HTERT RPE-1 (cell line): ENCODE results near the gene ZIC2.

Experiments
- in situ Hi-C: fragments of 300-500 bp; cut with MboI; formaldehyde crosslinking; loops from 4 replicates; pipeline ENCODE4 v1.14.3; 2020; ENCODE audit warnings: low sequenced_read_pairs

Gene ZIC2

GRCh38 chr13:99974296-99974938 lies 7.2 kb upstream of the ZIC2 start:
- in situ Hi-C loops, result no loop called here

- in situ Hi-C loops, result no loop called here
Observed at GRCh38 chr13:99974939-99975561, 6.5 kb upstream of the ZIC2 start.

GRCh38 chr13:99975626-99976025 lies 6.0 kb upstream of the ZIC2 start:
- in situ Hi-C loops, result no loop called here

GRCh38 chr13:99976575-99976974 lies 5.0 kb upstream of the ZIC2 start:
- in situ Hi-C loops, result no loop called here

- in situ Hi-C loops, result no loop called here
Observed at GRCh38 chr13:99977334-99977911, 4.2 kb upstream of the ZIC2 start.

GRCh38 chr13:99977912-99978798 lies 3.4 kb upstream of the ZIC2 start:
- in situ Hi-C loops, result no loop called here

- in situ Hi-C loops, result no loop called here
Observed at GRCh38 chr13:99978799-99979452, 2.7 kb upstream of the ZIC2 start.

GRCh38 chr13:99979453-99980200 lies 2.0 kb upstream of the ZIC2 start:
- in situ Hi-C loops, result no loop called here

GRCh38 chr13:99980201-99980823 lies 1.3 kb upstream of the ZIC2 start:
- in situ Hi-C loops, result no loop called here

GRCh38 chr13:99980824-99981734 lies 505 bp upstream of the ZIC2 start:
- in situ Hi-C loops, result no loop called here

GRCh38 chr13:99982036-99982730 lies 599 bp downstream of the ZIC2 start:
- in situ Hi-C loops, result no loop called here

- in situ Hi-C loops, result no loop called here
Observed at GRCh38 chr13:99982731-99983498, 1.3 kb downstream of the ZIC2 start.

GRCh38 chr13:99983499-99984401 lies 2.2 kb downstream of the ZIC2 start:
- in situ Hi-C loops, result no loop called here

- in situ Hi-C loops, result no loop called here
Observed at GRCh38 chr13:99984461-99985240, 3.1 kb downstream of the ZIC2 start.

GRCh38 chr13:99985241-99985874 lies 3.8 kb downstream of the ZIC2 start:
- in situ Hi-C loops, result no loop called here
